ENCODE measurements around the gene RBM42. TPM values are rescaled to one million over a fixed set of nuclear protein-coding genes. Genes with fewer than 3 reads are reported as not detected.

The RBM42 gene
- total and polyA plus RNA-seq, 2 of the 13 experiments (the other 11 are each of a cell fraction or from before 2014, with no cell fraction given): 27.2 to 55.3 TPM

GRCh38 chr19:35673121-35673804 lies 44.4 kb downstream of the RBM42 start:
- peak overlapping the region; percentile 94 for H2AFZ ChIP-seq (ENCODE audit: low read length)
- in situ Hi-C loops (cut with HindIII; ENCODE audit: extremely low pct_ligation_motif_present, low pct_unique_long_range_greater_than_20kb) (no loop called here), intact Hi-C loops (cut with micrococcal nuclease; ENCODE audit: unreplicated experiment) (no loop called here)
- 0 out of 5 replicates have a peak, but pooled peaks cover 0 to 4% of the 10 kb centered on the region in 2 experiments for H3K27me3 ChIP-seq (ENCODE audit: control insufficient read depth in 1 of 2, insufficient read depth in 2 of 2, low read length in 2 of 2)
- ATAC-seq: peak; percentile 89
- H3K79me2 ChIP-seq (ENCODE audit: insufficient read depth, low read length): no peaks in the 10 kb centered on the region
- FAIRE-seq: no peak
- no peak overlapping the region for H3K27ac ChIP-seq (ENCODE audit: extremely low read length, insufficient read depth, low read length)
- H3K36me3 ChIP-seq (replicated peaks in 1 of 2; ENCODE audit: control insufficient read depth in 1 of 2, insufficient read depth in 2 of 2, low read length in 2 of 2): no peaks in the 10 kb centered on the region
- peak overlapping the region; percentile 59 to 83 (median 62) for H3K4me3 ChIP-seq (replicated peaks in 1 of 3; ENCODE audit: insufficient read depth in 1 of 3, low read depth in 2 of 3, low read length in 3 of 3)
- CTCF ChIA-PET (ENCODE audit: low intra/inter-chr PET ratio, low total read pairs): no interaction called here
- peak overlapping the region; percentile 88 for H3K4me2 ChIP-seq (ENCODE audit: low read depth, low read length)
- peak; percentile 24 for DNase-seq (ENCODE audit: low spot score)
- H4K20me1 ChIP-seq (ENCODE audit: insufficient read depth, low read length): no peaks in the 10 kb centered on the region
- POLR2A ChIA-PET: interaction anchor here (0.7 to 1.2 kb wide), 4 partner anchors 12 to 32 kb away, joined by 3 to 10 read pairs (median 4); no protein-coding TSS in a partner anchor
- H3K4me1 ChIP-seq (ENCODE audit: insufficient read depth, low read length): peaks cover 41% of the 10 kb centered on the region
- no peaks in the 10 kb centered on the region for H3K9me3 ChIP-seq (ENCODE audit: low read length)
- peak overlapping the region; percentile 41; the same call in 1 of the 2 replicates for H3K9ac ChIP-seq (ENCODE audit: insufficient read depth, low read depth, low read length)
- WGBS (ENCODE audit: low lambda C conversion rate): 2% methylated on average over 38 of the region's 39 CpGs
- no TSS peak for BruUV-seq (replicated peaks)
- peak; percentile 50 for TF ChIP-seq PATZ1 (CRISPR knock-in tag; IDR thresholded peaks at IDR 0.05)
- TF ChIP-seq MEIS1 (CRISPR knock-in tag; IDR thresholded peaks at IDR 0.05; ENCODE audit: borderline replicate concordance): peak; percentile 36; the same call in 1 of the 2 replicates
- no peak for TF ChIP-seq RAD51 (IDR thresholded peaks at IDR 0.05; ENCODE audit: borderline replicate concordance)
- no peak for TF ChIP-seq TMF1 (CRISPR knock-in tag; IDR thresholded peaks at IDR 0.05; ENCODE audit: low read depth)
- no peak for TF ChIP-seq RFX5 (IDR thresholded peaks at IDR 0.05; ENCODE audit: low read depth, low read length)
- TF ChIP-seq MAX (IDR thresholded peaks at IDR 0.05): peak; percentile 48; the same call in 1 of the 2 replicates
- TF ChIP-seq FOXM1 (CRISPR knock-in tag; IDR thresholded peaks at IDR 0.05): no peak
- no peak for TF ChIP-seq U2AF2 (IDR thresholded peaks at IDR 0.05; ENCODE audit: low read depth, low read length)
- no peak for TF ChIP-seq XBP1 (CRISPR knock-in tag; IDR thresholded peaks at IDR 0.05)
- TF ChIP-seq ZNF609 (CRISPR knock-in tag; IDR thresholded peaks at IDR 0.05; ENCODE audit: borderline replicate concordance): peak; percentile 20; the same call in 1 of the 2 replicates
- no peak for TF ChIP-seq ZBTB14 (CRISPR knock-in tag; IDR thresholded peaks at IDR 0.05)
- no peak for TF ChIP-seq IKZF1 (IDR thresholded peaks at IDR 0.05)
- TF ChIP-seq CEBPG (CRISPR knock-in tag; IDR thresholded peaks at IDR 0.05): no peak
- TF ChIP-seq ZNF484 (CRISPR knock-in tag; IDR thresholded peaks at IDR 0.05; ENCODE audit: borderline replicate concordance, low read depth): no peak
- TF ChIP-seq IRF1 (CRISPR knock-in tag; IDR thresholded peaks at IDR 0.05; ENCODE audit: low read depth): no peak
- TF ChIP-seq ZMAT3 (CRISPR knock-in tag; conservative IDR thresholded peaks at IDR 0.05): no peak
